GM21717 (cell line): ENCODE results near the gene AOC3.

Experiments used
- ATAC-seq: cut with Tn5 transposase; IDR thresholded peaks from one replicate; pipeline ENCODE4 v1.9.1; 2021; ENCODE audit warnings: mild to moderate bottlenecking, moderate library complexity; ENCODE audit not compliant: unreplicated experiment

Gene AOC3

GRCh38 chr17:42850954-42851353, at the start of gene AOC3:
AOC3 (plus strand) TSS chr17:42851199; CDS start chr17:42851344, 145 bp downstream.
- ATAC-seq, result no peak

DNA sequence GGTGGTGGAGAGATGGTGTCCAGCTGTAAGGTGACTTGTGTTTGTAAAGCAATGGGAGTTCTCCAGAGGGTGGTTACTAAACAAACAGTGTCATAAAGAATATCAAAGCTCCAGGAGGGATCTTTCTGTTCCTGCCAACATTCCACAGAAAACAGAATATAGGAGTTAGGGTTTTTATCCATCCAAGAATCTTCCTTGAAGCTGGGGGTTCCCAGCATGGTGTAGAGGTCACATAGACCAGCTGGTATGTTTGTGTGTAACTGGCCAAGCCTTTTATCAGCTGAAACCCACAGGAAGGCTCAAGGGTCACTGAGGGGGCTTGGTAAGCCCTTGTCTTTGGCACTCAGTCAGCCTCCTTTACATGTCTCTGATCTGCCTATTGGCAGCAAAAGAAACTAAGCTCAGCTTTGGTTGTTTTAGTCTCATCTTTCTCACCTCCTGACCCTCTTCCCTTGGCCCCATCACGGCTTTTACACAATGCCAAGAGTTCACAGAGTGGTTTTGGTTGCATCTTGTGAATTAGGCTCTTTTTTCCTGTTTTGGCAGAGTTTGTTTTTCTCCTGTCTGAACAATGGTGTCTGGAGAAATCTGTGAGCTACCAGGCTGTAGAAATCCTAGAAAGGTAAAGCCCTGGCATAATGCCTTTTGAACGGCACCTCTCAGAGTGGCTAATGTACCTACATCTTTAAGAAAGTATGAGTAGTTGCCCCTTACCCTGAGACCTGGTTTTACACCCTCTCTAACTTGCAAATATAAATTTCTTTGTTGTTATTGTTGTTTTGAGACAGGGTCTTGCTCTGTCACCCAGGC, 47.7 kb upstream of the AOC3 start:
- ATAC-seq, result no peak

DNA sequence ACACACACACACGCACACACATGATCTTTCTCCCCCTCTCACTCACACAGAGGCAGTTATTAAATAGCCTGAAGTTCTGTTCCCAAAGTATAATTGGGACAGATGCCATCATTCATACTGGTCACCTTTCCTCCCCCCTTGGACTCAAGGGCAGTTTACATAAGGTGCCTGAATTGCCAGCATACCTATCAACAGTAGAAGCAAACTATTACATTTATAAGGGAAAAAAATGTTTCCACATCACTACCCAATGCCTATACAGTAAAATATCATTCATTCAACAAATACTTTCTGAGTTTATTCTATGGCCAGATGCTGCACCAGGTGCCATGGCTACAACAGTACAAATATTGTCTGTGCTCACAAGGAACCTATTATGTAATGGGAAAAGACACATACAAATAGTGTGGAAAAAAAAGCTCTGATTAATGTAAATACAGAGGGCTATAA, 46.1 kb upstream of the AOC3 start:
- ATAC-seq, result no peak

- ATAC-seq, result no peak
Measured at GRCh38 chr17:42806249-42806648, 44.8 kb upstream of the AOC3 start.

DNA sequence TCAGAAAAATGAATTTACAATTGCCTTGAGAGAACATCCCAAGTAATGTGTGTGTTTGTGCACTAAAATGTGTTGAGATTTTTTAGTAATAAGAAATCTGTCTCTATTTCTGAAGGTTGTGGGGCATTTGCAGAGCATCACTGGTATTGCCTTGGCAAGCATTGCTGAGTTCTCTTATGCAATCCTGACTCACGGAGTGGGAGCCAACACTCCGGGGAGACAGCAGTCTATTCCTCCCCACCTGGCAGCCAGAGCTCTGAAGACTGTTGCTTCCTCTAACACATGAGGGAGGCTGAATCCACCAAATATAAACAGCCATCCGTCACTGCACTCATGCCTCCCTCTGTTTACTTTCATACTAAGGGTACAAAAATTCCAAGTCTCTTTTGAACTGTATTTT, 41.7 kb upstream of the AOC3 start:
- no peak for ATAC-seq

DNA sequence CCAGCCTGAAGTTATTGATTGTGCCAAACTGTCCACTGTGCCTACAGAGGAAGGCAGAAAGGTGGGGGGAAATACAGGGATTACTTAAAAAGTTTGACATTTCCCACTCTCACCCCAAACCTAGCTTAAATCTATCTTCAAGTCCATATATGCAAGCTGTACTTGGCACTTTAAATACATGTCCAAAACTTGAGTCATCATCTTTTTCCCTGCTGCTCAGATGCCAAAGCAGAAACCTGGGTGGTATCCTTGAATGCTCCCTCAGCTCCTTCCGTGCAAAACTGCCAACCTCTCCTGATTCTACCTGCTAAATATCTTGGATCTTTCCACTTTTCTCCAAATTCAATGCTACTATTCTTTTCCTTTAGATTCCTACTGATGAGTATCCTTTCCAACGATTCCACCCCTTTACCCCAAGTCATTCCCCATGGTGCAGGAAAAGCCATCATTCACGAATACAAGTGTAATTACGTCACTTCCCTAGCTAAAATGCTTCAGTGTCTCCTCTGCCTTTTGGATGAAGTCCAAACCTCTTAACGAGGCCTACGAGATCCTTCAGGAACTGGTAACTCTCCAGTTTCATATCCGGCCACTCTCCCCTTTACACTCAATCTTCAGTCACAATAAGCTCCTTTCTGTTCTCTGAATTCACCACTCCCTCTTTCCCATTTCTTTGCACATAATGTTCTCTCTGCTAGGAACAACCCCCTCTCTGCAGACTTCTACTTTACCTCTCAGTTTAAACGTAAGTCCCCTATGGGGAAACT, 36.2 kb upstream of the AOC3 start:
- ATAC-seq, result no peak

GRCh38 chr17:42817866-42818265, 33.1 kb upstream of the AOC3 start:
- ATAC-seq, result no peak

DNA sequence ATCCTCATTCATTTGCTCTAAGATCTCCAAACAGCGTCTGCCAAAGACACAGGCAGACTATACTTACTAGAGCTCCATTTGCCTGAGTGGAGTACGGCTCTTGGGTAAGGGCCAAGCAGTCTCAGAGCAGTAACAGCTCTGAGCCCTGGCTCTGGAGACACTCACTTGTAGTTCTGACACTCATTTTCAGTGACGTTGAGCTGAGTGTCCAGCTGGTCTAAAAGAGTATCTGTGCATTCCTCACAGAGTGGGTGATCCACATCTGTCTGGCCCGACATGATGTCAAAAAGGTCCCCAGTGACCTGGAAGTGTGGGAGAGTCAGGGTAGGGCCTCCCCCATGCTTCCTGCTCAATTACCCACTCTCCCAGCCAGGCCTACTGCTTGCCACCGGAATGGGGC, 32.6 kb upstream of the AOC3 start:
- ATAC-seq, result no peak

- ATAC-seq, result no peak
Measured at GRCh38 chr17:42819939-42820535, 31.0 kb upstream of the AOC3 start.

GRCh38 chr17:42821176-42821575, 29.8 kb upstream of the AOC3 start:
- no peak for ATAC-seq

DNA sequence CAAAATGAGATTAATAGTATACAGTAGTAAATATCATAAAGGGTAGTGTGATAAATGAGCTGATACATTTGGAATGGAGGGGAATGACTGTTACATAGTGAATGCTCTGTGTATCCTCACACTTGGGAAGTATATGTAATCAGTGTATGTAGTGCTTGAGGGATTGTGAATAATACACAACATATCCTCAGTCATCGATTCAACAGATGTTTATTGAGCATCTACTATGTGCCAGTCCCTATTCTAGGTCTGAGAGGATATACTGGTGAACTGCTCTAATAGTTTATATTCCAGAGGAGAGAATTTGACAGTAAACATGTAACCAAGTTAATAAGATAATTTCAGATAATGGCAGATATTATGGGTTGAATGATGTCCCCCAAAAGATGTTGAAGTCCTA, 23.5 kb upstream of the AOC3 start:
- no peak for ATAC-seq

- ATAC-seq, result no peak
Measured at GRCh38 chr17:42830971-42831370, 20.0 kb upstream of the AOC3 start.

- ATAC-seq, result peak; percentile 22
Measured at GRCh38 chr17:42832213-42832933, 18.6 kb upstream of the AOC3 start.

DNA sequence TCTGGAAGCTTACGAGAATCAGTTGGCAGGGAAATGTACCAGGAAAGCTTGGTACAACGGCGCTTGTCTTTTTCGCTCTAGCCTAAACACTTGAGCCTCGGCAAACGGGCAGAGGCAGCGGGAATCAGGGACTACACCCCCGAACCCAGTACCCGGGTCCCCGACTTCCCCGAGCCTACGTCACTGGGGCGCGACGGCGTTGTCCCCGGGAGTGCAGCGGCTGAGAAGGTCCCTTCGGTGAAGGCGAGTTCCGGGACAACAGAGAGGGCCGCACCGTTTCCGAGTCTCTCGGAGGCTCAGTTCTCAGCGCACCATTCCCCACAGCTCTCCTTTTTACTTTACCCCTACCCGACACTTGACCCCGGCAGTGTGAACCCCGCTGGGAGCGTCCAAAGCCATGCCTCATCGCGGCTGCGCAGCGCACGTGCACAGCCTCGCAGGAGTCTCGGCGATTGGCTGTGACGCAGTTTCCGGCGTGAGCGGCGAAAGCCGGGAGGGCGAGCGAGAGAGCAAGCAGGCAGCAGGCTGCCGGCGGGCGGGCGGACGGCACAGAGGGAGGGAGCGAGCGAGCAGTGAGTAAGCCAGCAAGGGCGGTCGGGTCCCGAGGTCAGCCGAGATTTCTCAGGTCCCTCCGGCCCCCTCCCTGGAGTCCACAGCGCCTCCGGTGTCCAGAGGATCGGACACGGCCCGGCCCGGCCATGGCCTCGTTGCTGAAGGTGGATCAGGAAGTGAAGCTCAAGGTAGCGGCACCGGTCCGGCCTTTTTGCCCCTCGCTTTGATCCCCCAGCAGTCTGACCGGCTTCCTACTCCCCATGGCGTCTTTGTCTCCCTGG, 17.8 kb upstream of the AOC3 start, which contains the start of gene PSME3:
TSS of gene PSME3 (plus strand) at position 464 of the 833 bp plus-strand sequence. CDS start at position 699, 235 bp downstream.
- peak; percentile 67 for ATAC-seq

- peak; percentile 24 for ATAC-seq
Measured at GRCh38 chr17:42833767-42834422, 17.1 kb upstream of the AOC3 start.

DNA sequence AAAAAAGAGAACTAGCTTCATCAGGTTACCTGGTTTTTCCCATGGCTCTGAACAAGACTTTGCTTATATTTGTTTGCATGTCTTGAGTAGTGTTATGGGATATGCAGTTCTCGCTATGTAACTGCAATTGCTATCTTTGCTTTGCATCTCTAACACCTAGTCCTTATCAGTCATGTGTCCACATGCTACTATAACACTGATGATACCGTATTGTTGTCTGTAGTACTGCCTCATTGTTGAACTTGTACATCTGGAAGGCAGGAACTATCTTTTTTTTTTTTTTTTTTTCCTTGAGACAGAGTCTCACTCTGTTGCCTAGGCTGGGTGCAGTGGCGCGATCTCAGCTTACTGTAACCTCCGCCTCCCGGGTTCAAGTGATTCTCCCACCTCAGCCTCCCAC, 15.3 kb upstream of the AOC3 start:
- no peak for ATAC-seq

DNA sequence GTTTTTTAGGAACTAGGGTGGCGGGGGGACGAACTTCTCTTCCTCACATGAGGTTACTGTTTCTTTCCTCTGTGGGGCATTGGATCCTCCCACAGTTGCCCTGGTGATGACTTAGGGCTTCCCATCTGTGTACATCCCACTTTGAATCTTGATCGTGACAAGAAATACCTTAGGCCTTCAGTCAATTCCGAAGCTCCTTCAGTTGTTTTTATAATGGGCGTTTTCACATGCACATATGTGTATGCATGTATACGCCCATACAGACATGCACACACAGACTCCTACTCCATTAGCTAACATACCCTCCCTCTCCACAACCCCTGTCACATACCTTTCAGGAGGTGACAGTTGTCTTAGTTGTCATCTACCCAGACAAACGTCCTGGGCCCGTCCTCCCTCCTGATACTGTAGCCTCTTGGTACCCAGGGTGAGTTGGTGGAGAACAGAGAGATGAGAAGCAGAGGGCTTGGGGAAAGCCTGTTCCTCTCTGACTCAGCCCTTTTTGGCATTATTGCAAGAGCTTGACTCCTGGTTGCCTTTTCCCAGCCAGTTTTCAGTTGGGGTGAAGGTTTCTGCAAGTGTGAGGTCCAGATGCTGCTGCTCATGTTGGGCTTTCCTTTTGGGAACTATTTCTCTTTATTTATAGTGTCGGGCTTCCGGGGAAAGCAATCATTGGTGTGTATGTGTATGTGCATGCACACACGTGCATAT, 8.9 kb upstream of the AOC3 start:
- no peak for ATAC-seq

DNA sequence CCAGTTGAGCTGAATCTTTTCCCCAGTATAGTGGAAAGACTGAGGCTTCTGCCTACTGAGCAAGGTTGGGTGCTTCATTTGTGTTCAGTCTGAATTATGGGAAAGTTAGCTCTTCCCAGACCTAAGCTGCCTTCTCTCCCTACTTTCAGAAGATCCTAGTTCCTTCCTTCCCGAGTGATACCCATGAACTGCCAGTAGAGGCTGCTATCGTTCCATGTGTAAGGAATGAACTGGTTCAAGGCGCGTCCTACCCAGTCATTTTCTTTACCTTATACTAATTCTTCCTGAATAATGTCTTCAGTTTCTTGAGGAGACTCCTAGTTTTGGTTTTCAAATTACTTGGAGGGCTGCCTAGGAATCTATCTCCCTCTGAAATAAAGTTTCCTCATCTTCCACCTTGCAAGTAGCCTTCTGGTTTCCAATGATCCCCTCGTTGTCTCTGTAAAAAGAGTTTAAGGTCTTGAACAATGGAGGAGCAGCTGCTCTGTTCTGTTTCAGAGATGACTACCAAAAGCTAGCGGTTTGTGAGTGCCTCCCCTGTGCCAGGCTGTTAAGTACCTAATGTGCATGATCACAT, 7.6 kb upstream of the AOC3 start:
- no peak for ATAC-seq

- ATAC-seq, result no peak
Measured at GRCh38 chr17:42844271-42844670, 6.7 kb upstream of the AOC3 start, which contains the start of gene AOC2. AOC2 (plus strand) TSS chr17:42844580; CDS start chr17:42844627, 47 bp downstream.
